GM18520 (cell line): ENCODE results near the gene SLC25A11.
"Not testable (repeated sequence)": the region's sequence is repeated elsewhere in the genome, so short reads cannot be mapped to it uniquely, and the experiment has no call there.

Source experiments
- ATAC-seq: cut with Tn5 transposase; IDR thresholded peaks from one replicate; pipeline ENCODE4 v1.9.1; 2021; ENCODE audit not compliant: unreplicated experiment

Gene SLC25A11

GRCh38 chr17:4945944-4946280, 6.1 kb upstream of the SLC25A11 start:
- ATAC-seq = no peak

GRCh38 chr17:4945176-4945943, 5.5 kb upstream of the SLC25A11 start:
- no peak for ATAC-seq

DNA sequence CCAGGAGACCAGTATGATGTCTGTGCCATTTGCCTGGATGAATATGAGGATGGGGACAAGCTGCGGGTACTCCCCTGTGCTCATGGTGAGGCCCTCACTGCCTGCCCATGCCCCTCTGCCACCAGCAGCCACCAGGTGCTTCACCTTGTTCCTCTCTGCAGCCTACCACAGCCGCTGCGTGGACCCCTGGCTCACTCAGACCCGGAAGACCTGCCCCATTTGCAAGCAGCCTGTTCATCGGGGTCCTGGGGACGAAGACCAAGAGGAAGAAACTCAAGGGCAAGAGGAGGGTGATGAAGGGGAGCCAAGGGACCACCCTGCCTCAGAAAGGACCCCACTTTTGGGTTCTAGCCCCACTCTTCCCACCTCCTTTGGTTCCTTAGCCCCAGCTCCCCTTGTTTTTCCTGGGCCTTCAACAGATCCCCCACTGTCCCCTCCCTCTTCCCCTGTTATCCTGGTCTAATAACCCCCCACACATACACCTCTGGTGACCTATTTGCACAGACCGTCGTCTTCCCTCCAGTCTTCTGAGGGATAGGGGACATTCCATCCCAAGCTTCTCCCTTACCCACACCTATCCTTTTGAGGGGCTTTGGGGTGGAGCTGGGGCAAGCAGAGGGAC, 4.8 kb upstream of the SLC25A11 start:
- no peak for ATAC-seq

DNA sequence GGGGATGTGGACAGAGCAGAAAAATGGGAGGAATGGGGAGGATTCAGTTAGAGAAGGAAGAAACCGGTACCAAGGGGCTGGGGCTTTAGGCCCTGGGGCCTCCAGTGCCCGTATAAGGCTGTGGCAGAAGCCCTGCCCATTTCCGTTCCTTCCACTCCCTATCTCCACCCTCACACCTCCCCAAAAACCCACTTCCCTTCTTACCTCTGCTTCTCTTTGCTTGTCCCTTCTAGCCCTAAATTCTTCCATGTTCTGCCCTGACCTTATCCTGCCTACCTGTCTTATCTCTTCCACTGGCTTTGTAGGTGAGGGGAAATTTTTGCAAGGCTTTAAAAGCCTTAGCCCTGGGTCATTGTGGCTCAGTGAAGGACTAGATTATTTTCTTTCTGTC, 4.3 kb upstream of the SLC25A11 start:
- no peak for ATAC-seq

- ATAC-seq = no peak
Measured at GRCh38 chr17:4942760-4943508, 3.1 kb upstream of the SLC25A11 start.

- no peak for ATAC-seq
Measured at GRCh38 chr17:4941319-4941610, 1.4 kb upstream of the SLC25A11 start.

- no peak for ATAC-seq
Measured at GRCh38 chr17:4940555-4941318, 891 bp upstream of the SLC25A11 start.

DNA sequence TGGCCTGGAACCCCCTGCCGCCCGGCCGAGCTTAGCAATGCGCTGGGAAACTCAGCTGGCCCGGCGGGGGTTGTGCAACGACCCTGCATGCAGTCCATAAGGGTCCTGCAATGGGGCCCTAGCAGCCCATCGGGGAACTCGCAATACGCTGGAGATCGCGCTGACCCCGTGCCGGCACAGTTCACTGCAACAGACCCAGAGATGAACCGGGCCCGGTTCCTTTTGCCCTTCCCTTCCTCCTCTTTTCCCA, 375 bp downstream of the SLC25A11 start:
- ATAC-seq = peak; percentile 6

- no peak for ATAC-seq
Measured at GRCh38 chr17:4938688-4939545, 929 bp downstream of the SLC25A11 start.

GRCh38 chr17:4938069-4938491, 1.8 kb downstream of the SLC25A11 start:
- ATAC-seq = no peak

GRCh38 chr17:4937553-4937952, 2.3 kb downstream of the SLC25A11 start:
- no peak for ATAC-seq

GRCh38 chr17:4936436-4936835, 3.4 kb downstream of the SLC25A11 start:
- ATAC-seq = no peak

DNA sequence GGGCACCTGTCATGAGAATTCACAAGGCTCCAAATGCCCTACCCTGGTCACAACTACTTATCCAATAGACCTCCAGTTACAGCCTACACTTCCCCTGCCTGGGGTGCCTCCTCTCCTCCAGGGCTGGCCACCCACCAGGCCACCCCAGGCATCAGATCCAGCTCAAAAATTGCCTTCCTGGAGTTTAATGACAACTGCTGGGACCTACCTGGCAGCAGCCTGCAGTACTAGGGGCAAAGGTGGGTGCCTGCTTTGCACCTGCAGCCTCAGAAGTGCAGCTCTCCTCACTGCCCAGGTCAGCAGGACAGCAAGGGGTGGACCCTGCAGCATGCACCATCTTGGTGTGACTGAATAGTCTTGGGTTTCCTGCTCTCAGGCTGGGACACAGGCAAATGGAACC, 4.2 kb downstream of the SLC25A11 start:
- no peak for ATAC-seq

- ATAC-seq = no peak
Measured at GRCh38 chr17:4934173-4934979, 5.5 kb downstream of the SLC25A11 start.

DNA sequence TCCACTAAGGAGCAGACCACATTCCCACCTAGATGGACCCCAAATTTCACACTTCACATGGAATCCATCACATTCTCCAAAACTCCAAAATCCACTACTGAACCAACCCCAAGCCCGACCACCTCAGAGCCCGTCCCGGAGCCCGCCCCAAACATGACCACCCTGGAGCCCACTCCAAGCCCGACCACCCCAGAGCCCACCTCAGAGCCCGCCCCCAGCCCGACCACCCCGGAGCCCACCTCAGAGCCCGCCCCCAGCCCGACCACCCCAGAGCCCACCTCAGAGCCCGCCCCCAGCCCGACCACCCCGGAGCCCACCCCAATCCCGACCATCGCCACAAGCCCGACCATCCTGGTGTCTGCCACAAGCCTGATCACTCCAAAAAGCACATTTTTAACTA, 6.2 kb downstream of the SLC25A11 start:
- ATAC-seq = no peak

GRCh38 chr17:4932756-4933155, 7.1 kb downstream of the SLC25A11 start:
- ATAC-seq = no peak

GRCh38 chr17:4931963-4932362, 7.9 kb downstream of the SLC25A11 start, which contains the start of gene GP1BA:
GP1BA (plus strand) TSS chr17:4932277; CDS start chr17:4932605, 328 bp downstream.
- no peak for ATAC-seq

- ATAC-seq = no peak
Measured at GRCh38 chr17:4928881-4929280, 11.0 kb downstream of the SLC25A11 start.

GRCh38 chr17:4926577-4927335, 13.1 kb downstream of the SLC25A11 start:
- not testable (repeated sequence) for ATAC-seq
